HG03432 (cell line): ENCODE data around the gene RFTN1.

Experiments
- ATAC-seq: cut with Tn5 transposase; IDR thresholded peaks from one replicate; pipeline ENCODE4 v1.9.1; 2021; ENCODE audit warnings: mild to moderate bottlenecking, moderate library complexity; ENCODE audit not compliant: unreplicated experiment

Gene RFTN1

GRCh38 chr3:16290007-16290826 is 223.3 kb downstream of the RFTN1 start:
- ATAC-seq, result peak; percentile 28

DNA sequence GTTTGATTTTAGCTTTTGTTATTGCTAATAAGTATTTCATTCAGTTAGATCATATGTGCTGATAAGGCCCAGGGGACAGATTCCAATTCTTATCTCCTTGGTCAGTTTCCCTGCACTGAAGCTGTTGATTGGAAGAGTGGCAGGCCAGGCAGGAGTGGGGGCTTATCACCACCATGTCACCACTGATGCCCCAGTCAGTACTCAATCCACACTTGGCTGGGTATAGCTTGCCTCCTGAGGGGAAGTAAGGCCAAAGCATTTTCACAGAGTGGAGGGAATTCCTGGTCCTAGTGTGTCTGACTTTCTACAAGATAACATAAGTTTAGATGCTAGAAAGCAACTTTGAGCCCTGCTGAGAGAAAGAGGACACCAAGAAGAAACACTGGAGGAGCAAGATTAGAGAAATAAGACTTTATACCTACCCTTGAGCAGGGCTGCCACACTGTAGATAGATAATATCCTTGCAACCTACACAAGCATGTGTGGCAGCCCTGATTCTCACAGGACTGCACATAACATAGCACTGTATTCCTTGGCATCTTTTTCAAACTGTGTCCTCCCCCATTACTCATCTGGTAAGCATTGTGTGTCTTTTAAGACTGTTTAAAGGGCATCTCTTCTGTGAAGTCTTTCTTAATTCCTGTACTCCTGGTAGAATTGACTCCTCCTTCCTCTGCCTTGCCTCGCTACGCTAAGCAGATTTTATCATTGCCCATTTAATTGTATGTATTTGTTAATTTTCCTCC is 224.2 kb downstream of the RFTN1 start:
- no peak for ATAC-seq

DNA sequence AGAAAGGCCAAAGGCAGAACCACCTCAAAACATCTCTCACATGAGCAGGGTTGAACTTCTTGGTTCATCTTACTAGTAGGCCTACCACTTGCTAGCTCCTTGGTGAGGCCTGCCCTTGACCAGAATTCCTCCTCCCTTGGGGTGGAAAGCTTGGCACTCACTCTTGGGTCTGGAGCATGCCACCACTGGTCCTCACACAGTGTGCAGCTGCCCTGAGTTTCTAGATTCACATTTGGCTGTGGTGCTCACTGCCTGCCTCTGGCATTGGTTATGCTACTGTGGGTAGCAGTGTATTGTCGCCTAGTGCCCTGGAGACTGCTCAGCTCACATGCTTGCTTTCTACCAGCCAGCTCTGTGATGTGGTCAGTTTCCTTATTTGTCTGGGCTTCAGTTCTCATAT is 224.8 kb downstream of the RFTN1 start:
- no peak for ATAC-seq

DNA sequence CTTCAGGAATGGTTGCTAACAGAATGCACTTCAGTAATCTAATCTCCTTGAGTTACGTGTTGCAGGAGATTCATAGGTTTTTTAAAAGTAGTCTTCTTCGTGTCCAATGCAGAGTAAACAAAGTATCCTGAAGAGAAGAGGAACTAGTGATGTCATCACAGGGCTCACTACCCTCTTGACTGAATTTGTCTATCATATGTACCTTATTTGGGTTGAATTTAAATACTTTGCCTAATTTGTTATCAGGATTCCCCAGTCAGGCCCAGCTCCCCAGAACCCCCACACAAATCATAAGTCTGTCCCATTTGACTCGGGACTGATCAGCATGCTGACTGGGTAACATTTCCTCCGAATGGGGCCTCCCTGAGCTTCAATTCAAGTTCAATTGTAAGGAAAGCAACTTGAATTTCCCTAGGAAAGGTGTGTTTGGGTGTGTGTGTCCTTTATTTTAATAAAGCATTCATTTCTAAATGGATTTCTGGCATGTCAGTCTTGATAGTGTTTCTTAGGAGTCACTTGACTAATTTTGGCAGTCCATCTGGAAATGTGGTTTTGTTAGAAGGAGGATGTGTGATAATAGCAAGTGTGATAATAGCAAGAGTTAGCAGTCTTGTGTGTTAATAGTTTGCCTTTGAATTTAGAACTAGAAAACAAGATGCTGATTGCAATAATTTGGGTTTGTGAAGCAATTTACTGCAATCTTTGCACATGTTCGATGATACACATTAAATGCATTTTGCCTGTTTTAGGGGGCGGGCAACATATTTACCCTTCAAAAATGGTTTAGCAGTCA is 226.6 kb downstream of the RFTN1 start:
- ATAC-seq, result no peak

DNA sequence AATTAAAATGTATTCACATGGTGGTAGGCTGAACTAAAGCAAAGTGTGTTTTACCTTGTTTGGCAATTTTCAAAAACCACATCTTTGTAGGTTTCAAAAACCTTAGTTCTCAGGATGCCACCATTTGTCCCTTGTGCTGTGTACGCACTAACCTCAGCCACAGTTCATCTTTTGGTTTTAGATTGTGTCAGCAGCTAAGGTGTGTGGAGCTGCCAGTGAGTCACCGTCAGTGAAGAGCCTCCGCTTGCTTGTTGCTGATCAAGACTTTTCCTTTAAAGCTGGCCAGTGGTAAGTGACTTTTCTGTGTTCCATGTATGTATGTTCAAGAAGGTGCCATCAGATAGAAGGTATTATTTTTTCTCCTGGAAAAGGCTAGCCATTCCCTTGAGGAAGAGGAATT is 227.3 kb downstream of the RFTN1 start:
- ATAC-seq, result peak; percentile 88

GRCh38 chr3:16284633-16285032 is 228.9 kb downstream of the RFTN1 start:
- no peak for ATAC-seq

DNA sequence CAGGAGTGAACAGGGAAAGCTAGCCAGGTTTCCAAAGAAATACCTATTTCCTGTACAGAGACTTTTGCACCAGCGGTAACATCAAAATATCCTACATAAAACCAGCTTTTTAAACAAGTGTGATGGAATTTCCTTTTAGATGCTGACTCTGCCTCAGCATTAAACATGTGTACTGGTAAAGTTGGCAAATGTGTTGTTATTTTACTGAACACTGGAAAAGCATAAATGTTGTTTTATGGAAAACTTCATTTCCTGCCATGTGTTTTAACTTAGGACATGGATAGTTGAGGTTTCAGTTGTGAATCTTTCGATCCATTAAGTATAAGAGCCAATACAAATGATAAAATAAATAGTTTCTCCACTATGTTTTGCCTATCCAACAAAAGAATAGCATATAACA is 232.8 kb downstream of the RFTN1 start:
- ATAC-seq, result no peak

DNA sequence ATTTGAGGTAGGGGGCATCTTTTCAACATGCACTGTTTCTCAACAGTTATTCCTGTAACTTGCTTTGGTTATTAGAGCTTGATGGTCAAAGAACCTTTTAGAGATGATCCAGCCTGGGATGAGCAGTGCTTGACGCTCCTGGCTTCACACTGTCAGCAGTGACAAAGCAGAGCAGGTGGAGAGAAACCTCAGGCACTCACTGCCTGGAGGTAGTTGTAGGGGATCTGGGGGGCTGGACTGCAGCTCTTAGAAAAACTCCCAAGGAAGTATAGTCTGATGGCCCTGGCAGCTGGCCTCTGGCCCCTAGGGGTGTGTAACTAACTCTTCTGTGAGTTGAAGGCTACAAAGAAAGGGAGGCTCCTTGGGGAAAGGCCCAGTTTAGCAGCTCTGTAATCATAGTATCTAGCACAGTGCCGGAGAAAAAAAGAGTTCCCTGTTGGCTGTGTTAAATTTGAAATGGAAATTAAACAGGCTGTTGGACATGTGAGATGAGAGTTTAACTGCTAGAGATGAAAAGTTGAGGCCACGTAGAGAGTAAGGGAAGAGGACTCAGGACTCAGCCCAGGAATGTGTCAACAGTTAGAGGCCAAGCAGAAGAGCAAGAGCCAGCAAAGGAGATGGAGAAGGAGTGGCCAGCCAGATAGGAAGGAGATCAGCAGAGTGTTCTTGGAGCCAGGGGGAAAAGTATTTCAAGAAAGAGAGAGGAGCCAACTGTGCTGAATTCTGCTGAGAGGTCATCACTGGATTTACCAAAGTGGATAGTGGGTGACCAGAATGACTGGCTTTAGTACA is 234.3 kb downstream of the RFTN1 start:
- ATAC-seq, result no peak

DNA sequence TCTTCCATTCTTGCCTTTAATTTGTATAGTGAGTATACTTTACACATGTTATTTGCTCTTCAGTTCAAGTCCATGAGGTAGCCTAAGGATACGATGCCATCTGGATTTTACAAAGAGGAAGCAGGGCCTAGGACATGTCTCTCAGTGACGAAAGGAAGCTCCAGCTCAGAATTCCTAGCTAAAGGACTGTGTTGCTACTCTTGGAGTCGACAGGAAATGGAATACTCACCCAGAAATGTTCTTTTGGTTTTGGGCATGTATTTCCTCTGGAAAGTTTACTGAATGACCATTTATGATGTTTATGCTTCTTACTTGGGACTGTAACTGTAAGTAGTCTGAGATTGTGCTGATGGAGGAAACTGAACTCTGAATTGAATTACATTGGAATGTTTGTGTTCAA is 236.0 kb downstream of the RFTN1 start:
- ATAC-seq, result no peak

- no peak for ATAC-seq
Measured at GRCh38 chr3:16273867-16274266, 239.6 kb downstream of the RFTN1 start.

GRCh38 chr3:16272588-16272987 is 240.9 kb downstream of the RFTN1 start:
- no peak for ATAC-seq

- ATAC-seq, result no peak
Measured at GRCh38 chr3:16270855-16271254, 242.6 kb downstream of the RFTN1 start.

GRCh38 chr3:16266714-16267113 is 246.8 kb downstream of the RFTN1 start:
- ATAC-seq, result no peak
